IPS-NIHi7 (cell line): ENCODE data around the gene PLXNA2.

ENCODE experiments used
- DNase-seq: peaks from one replicate; pipeline ENCODE4 v3.0.0; 2012; ENCODE audit warnings: mixed read lengths; ENCODE audit errors: extremely low spot score

PLXNA2 gene

DNA sequence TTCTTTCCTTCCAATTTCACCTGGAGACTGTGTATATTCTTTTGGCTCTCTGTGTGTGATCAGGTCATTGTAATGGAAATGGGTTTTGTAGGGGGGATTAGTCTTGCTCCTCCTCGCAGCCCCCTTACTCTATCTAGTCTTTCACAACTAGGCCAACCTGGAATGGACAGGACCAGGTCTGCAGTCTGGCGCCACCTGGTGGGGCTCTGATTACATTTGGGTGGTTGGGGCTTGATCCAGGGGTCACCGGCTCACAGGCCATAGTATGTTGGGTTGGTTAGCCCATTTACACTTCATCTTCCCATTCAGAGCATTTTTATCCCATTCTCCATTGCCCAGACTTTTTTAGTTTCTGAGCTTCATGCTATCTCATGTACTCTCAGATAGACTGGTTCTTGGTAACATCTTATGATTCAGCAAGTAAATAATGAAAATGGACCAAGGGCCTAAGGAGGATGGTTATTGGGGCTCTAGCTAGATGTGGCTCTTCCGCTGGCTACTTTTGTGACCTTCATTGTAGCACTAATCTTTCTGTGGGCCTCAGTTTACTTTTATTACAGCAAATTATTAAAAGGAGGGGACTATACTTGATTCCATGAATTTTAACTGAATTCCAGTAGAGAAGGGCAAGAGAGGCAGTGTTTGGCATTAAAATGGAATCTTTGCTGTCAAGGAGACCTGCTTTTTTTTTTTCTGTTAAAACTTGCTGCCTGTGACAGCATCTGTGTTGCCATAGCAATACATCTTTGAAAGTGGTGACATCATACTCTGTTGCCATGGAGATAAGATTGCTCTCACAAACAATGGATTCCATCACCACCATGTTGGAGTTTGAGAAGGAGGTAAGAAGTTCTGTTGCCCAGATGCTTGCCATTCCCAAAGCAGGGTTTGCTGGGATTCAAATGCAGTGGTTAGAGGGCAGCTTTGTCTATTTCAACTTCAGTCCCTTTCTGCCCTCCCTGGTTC lies 150.1 kb downstream of the PLXNA2 start:
- DNase-seq = peak; percentile 88

DNA sequence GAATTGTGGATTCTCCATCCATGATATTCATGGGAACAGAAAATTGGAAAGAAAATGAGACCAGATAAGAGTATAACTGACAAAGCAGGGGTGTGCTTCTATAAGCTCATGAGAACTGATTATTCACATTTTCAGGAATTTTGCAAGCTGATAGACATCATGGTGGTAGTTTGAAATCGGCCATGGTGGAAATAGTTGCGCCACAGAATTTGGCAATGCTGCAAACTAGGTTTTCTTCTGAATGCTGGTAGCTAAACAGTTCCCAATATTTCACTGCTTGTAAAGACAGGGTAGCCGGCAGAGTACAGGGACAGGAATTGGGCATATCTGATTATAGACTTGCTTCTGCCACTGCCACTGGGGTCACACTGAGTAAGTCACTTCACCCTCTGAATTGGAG lies 151.1 kb downstream of the PLXNA2 start:
- DNase-seq = no peak

- no peak for DNase-seq
These were observed 153.5 kb downstream of the PLXNA2 start for GRCh38 chr1:208090388-208091301.

DNA sequence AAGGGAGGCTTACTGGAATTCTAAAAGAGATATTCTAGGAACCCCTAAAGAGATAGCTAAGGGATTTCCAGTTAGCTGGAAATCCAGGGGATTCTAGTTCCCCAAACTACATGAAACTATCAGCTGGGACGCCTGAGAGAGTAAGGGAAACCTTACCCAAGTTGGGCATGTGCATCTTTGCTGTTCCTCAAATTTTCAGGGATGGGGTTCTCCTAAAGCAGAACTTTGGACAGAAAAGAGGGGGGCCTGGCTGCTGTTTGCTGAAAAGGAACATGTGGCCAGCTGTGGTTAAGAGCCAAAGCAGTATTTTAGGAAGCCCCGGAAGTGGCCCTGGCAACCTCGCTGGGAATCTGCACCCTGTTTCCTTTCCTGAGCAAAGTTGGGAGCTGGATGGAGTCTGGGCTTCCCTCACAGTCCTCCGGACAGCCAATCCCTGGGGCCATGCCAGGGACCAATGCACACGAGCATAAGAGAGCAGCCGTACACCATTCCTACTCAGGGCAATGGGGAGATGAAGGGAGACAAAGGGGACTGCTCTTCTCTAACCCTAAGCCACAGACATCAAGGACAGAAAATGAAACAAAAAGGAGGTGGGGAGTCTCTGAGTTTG lies 154.3 kb downstream of the PLXNA2 start:
- DNase-seq = no peak

GRCh38 chr1:208089149-208089548 lies 155.0 kb downstream of the PLXNA2 start:
- DNase-seq = no peak

DNA sequence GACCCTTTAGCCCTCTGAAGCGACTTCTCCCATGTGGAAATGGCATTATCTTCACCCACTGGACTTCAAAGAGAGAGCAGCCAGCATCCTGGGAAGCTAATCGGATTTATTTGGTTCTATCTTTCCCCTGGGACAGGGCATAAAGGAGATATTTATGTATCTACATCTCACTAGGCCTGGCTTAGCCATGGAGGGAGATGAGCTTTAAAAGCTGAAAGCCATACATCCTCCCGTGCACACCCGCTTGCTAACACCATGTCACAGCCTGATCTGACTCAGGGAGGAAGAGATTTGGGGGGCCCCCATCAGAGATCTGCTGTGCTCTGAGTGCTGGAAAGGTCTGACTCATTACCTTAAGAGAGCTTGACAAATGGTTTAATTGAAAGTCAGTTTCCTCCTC lies 155.9 kb downstream of the PLXNA2 start:
- DNase-seq = no peak

DNA sequence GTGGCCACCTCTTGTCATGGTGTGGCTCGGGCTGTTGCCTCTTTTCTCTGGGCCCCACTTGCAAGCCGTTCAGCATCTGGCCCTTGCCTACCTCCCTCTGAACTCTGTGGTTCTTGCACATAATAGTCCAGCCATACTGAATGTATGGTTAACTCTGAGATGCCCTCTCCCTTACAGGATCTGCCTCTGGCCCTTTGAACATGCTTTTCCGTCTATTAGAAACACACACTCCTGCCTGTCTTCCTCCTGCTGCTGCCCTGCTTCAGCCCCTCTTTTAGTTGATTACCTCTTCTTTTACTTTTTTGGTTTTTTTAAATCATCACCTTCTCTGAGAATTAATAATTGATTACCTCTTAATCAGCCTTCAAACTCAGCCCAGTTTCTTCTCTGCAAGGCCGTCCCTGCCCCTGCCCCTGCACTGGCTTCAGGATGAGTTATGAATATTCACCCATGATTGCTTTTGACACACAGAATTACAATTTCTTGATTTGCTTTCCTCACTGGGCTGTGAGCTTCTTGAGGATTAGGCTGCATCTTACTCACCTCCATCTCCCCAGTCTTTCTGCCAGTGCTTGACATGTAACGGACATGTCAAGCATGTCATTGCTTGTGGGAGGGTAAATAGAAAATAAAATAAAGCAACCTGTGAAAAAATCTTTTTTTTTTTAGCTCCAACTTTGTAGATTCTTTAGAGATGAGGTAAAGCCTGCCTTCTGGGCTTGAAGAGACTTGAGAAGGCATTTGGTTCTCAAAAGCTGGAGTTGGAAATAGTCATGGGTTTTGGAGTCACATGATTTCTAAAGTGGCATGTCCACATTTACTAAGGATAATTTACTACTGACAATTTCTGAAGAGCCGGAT lies 158.3 kb downstream of the PLXNA2 start:
- DNase-seq = no peak

DNA sequence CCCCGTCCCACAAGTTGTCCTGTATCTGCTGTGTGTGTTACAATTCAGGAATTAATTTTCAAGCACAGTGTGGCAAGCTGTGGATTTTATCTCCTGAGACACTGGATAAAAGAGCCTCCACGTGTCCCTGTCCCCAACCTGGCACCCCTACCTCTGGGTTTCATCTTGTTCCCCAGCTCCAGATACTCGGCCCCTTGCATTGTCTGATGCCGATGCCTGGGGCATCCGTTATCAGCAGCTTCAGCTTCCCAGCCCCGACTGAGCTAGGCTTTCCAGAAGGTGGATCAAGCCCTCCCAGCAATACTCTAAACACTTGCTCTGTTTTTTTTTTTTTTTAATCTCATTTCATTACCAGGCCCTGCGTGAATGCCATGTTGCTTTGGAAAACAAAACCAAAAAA lies 159.4 kb downstream of the PLXNA2 start:
- no peak for DNase-seq

DNA sequence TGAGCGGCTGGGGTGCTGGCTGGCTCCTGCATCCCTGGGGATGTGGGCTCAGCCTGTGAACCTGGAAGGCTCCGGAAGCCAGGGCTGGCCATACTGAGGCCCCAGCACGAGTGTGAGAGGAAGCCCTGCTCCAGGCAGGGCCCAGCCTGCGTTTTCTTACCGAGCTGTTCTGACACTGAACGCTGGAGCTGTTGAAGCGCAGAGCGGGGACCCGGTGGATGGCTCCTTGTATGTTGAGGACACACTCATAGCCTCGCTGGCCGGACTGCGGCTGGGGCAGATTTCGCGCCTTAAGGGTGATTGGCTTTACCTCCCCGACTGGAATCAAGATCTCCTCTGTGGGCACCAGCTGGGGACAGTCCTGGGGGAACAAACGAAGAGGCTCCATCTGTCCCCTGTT lies 160.0 kb downstream of the PLXNA2 start:
- no peak for DNase-seq

DNA sequence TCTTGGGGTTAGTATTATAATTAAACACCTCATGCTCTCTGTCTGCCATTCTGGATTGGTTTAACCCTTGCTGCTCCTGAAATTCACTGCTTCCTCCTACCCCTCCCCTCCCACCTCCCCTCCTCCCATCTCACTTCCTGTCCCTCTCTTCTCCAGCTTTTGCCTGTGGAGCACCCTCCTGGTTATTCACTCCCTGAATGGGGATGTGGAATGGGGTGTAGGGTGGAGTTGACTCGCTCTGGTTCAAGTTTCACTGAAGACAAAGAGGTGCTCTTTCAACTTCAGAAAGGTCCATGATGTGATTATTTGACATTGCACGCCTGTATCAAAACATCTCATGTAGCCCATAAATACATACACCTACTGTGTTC lies 160.5 kb downstream of the PLXNA2 start:
- peak; percentile 49 for DNase-seq

- DNase-seq = no peak
These were observed 161.0 kb downstream of the PLXNA2 start for GRCh38 chr1:208083016-208083714.

- DNase-seq = peak; percentile 48
These were observed 162.2 kb downstream of the PLXNA2 start for GRCh38 chr1:208081972-208082371.

DNA sequence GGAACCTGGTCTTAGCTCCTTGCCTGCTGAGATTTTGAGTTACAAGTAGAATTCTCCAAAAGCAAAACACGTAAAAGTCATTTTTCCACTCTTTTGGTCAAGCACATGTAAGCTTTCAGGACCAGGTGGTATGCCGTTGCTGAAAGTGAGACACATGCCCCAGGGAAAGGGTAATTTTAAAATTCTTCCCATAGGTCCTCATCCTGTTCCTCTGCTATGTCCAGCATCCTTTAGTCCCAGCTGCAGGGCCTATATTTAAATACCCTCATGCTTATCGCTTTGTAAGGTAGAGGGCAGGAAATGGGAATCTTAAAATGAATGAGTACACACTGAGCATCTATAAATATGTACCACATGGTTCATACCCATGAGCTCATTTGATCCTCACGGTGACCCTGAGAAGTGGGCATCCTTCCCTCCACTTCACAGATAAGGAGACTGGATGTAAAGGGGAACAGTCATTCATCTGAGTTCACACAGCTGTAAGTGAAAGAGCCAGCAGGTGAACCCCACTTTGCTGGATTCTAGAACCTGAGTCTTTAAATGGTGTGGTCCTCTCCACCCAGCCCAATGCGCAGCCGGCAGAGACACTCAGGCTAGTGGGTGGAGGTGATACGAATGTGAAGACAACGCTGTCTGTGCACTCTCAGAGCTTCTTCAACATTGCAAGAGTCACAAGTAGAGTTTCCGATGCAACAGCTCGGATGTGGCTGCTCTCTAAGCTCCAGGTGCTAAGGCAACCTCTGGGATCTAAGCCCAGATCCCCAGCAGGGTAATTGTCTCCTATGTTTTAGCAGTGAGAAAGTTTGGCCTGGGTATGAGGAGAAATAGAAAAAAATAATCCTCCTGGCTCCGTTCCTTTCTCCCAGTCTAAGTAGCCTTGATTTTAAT lies 163.5 kb downstream of the PLXNA2 start:
- no peak for DNase-seq

DNA sequence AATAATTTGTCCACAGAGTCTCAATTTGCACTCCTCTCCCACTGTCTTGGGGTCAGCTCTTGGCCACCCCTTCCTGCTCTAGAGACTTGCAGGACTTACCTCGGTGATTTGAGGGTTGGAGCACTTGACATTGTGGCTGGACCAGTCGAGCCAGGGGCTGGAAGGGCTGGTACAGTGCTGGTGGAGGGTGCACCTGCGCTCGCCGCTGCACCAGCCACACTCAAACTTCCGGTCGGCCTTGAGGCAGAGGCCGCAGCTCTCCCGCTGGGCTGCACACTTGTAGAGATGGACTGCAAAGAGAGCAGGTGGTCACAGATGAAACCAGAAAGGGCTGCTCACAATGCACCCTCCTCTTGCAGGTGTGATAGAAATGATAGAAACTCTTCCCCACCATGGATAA lies 165.0 kb downstream of the PLXNA2 start:
- no peak for DNase-seq

GRCh38 chr1:208078752-208079151 lies 165.4 kb downstream of the PLXNA2 start:
- no peak for DNase-seq

- DNase-seq = no peak
These were observed 166.7 kb downstream of the PLXNA2 start for GRCh38 chr1:208077232-208078075.

DNA sequence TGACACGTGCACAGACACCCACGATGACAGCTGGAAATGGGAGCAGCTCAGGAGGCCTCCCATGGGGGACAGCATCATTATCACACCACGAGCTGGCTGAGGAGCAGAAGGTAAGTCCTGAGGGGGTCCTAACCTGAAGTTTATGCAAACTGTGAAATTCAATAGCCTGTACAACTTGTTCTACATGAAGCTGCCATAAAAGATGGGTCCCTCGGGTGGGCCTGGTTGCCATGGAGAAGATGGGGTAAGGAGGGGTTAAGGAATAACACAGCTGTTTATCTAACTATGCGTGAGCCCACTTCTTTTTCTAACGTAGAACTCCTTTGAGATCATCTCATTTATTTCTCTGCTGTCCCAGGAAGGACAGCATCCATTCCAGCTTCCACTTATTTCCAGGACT lies 169.8 kb downstream of the PLXNA2 start:
- no peak for DNase-seq

- no peak for DNase-seq
These were observed 172.7 kb downstream of the PLXNA2 start for GRCh38 chr1:208071435-208072031.
